NCI-H1092 treated with DMSO at 0.1 percent for 48 hours (cell line): ENCODE results near the gene WFDC1.
A peak's percentile ranks its signal among the peaks of the same experiment; 100 is the strongest.

Experiments
- DNase-seq: peaks from one replicate; lab custom pipeline; 2025; lab: John Stamatoyannopoulos, UW

The WFDC1 gene

GRCh38 chr16:84294531-84295142 lies at the start of gene WFDC1:
Gene WFDC1, plus strand, starts transcription at chr16:84294878. Its CDS starts 94 bp downstream, at chr16:84294972.
- no peak for DNase-seq

GRCh38 chr16:84245956-84246678 lies 48.6 kb upstream of the WFDC1 start:
- peak; percentile 12 for DNase-seq

- no peak for DNase-seq
Observed at GRCh38 chr16:84246679-84247077, 48.0 kb upstream of the WFDC1 start.

GRCh38 chr16:84247331-84247730 lies 47.3 kb upstream of the WFDC1 start:
- DNase-seq = no peak

- no peak for DNase-seq
Observed at GRCh38 chr16:84247844-84248243, 46.8 kb upstream of the WFDC1 start.

GRCh38 chr16:84252184-84252583 lies 42.5 kb upstream of the WFDC1 start:
- no peak for DNase-seq

- no peak for DNase-seq
Observed at GRCh38 chr16:84253173-84253572, 41.5 kb upstream of the WFDC1 start.

GRCh38 chr16:84254062-84254461 lies 40.6 kb upstream of the WFDC1 start:
- no peak for DNase-seq

- no peak for DNase-seq
Observed at GRCh38 chr16:84255050-84255810, 39.4 kb upstream of the WFDC1 start.

GRCh38 chr16:84258266-84258665 lies 36.4 kb upstream of the WFDC1 start:
- DNase-seq = no peak

- no peak for DNase-seq
Observed at GRCh38 chr16:84259691-84260090, 35.0 kb upstream of the WFDC1 start.

GRCh38 chr16:84260766-84261554 lies 33.7 kb upstream of the WFDC1 start:
- no peak for DNase-seq

GRCh38 chr16:84262031-84262430 lies 32.6 kb upstream of the WFDC1 start:
- DNase-seq = no peak

- DNase-seq = no peak
Observed at GRCh38 chr16:84262939-84263338, 31.7 kb upstream of the WFDC1 start.

- DNase-seq = no peak
Observed at GRCh38 chr16:84266451-84266850, 28.2 kb upstream of the WFDC1 start.

- DNase-seq = no peak
Observed at GRCh38 chr16:84267380-84267779, 27.3 kb upstream of the WFDC1 start.

GRCh38 chr16:84268291-84269040 lies 26.2 kb upstream of the WFDC1 start:
- peak; percentile 21 for DNase-seq

GRCh38 chr16:84270071-84270470 lies 24.6 kb upstream of the WFDC1 start:
- DNase-seq = no peak

- DNase-seq = no peak
Observed at GRCh38 chr16:84270531-84270930, 24.1 kb upstream of the WFDC1 start.

- no peak for DNase-seq
Observed at GRCh38 chr16:84271037-84271436, 23.6 kb upstream of the WFDC1 start.

- DNase-seq = no peak
Observed at GRCh38 chr16:84271866-84272265, 22.8 kb upstream of the WFDC1 start.
